Measurements from ENCODE around the gene ABTB2. TPM values are rescaled to one million over a fixed set of nuclear protein-coding genes. Genes with fewer than 3 reads are reported as not detected.

The ABTB2 gene
- total and polyA plus RNA-seq, 2 experiments from 2014 or later = 2.6 to 12.1 TPM

- H2AFZ ChIP-seq = no peak overlapping the region
- Mint-ChIP-seq H3K27ac (no peak overlapping the region), H3K4me3 (no peak overlapping the region), H3K36me3 (ENCODE audit: low read depth) (no peaks in the 10 kb centered on the region; the same call in 2 of the 3 replicates), H3K27me3 (ENCODE audit: insufficient read depth, low read depth, poor library complexity) (peaks cover 6% of the 10 kb centered on the region), H3K4me1 (peaks cover 14% of the 10 kb centered on the region), H3K9me3 (no peaks in the 10 kb centered on the region)
- H3K27ac ChIP-seq (ENCODE audit: low read depth) = no peak overlapping the region
- no peaks in the 10 kb centered on the region for H4K20me1 ChIP-seq (replicated peaks; ENCODE audit: insufficient read depth)
- ATAC-seq (no peak), DNase-seq (ENCODE audit: low spot score) (no peak)
- H3K36me3 ChIP-seq (ENCODE audit: insufficient read depth) = no peaks in the 10 kb centered on the region
- no peaks in the 10 kb centered on the region for H3K9me2 ChIP-seq (ENCODE audit: insufficient read depth)
- H3K79me2 ChIP-seq (replicated peaks; ENCODE audit: insufficient read depth) = 0 out of 2 replicates have a peak, but pooled peaks cover 4% of the 10 kb centered on the region
- no peak overlapping the region for H3K4me2 ChIP-seq
- H3K4me1 ChIP-seq (ENCODE audit: insufficient read depth) = no peaks in the 10 kb centered on the region
- TF ChIP-seq POLR2AphosphoS5 (IDR thresholded peaks at IDR 0.05; ENCODE audit: low read depth) (no peak), CTCF (conservative IDR thresholded peaks at IDR 0.05; ENCODE audit: low read depth in 2 of 2) (no peak), CREB1 (CRISPR knock-in tag; IDR thresholded peaks at IDR 0.05; ENCODE audit: low read depth) (no peak), REST (IDR thresholded peaks at IDR 0.05; ENCODE audit: unreplicated experiment) (no peak), ZNF114 (CRISPR knock-in tag; IDR thresholded peaks at IDR 0.05) (no peak), EZH2 (IDR thresholded peaks at IDR 0.05; ENCODE audit: low read depth, unreplicated experiment) (no peak), ETS1 (IDR thresholded peaks at IDR 0.05) (no peak), ZNF462 (CRISPR knock-in tag; IDR thresholded peaks at IDR 0.05) (no peak), STAT1 (IDR thresholded peaks at IDR 0.05; ENCODE audit: unreplicated experiment) (no peak), NANOG (IDR thresholded peaks at IDR 0.05; ENCODE audit: borderline replicate concordance) (no peak), EZH2phosphoT487 (IDR thresholded peaks at IDR 0.05; ENCODE audit: unreplicated experiment) (no peak), ZNF331 (CRISPR knock-in tag; IDR thresholded peaks at IDR 0.05; ENCODE audit: low read depth) (no peak), JUNB (IDR thresholded peaks at IDR 0.05; ENCODE audit: unreplicated experiment) (no peak)
- H3K4me3 ChIP-seq = no peak overlapping the region
- H3K27me3 ChIP-seq (ENCODE audit: insufficient read depth) = no peaks in the 10 kb centered on the region
- H3F3A ChIP-seq (replicated peaks; ENCODE audit: low read depth) = no peaks in the 10 kb centered on the region
Observed at GRCh38 chr11:34316347-34317035, 41.3 kb downstream of the ABTB2 start.

Data from GM23338 (cell line).